ENCODE measurements around the gene SULT1C3.

The SULT1C3 gene

DNA sequence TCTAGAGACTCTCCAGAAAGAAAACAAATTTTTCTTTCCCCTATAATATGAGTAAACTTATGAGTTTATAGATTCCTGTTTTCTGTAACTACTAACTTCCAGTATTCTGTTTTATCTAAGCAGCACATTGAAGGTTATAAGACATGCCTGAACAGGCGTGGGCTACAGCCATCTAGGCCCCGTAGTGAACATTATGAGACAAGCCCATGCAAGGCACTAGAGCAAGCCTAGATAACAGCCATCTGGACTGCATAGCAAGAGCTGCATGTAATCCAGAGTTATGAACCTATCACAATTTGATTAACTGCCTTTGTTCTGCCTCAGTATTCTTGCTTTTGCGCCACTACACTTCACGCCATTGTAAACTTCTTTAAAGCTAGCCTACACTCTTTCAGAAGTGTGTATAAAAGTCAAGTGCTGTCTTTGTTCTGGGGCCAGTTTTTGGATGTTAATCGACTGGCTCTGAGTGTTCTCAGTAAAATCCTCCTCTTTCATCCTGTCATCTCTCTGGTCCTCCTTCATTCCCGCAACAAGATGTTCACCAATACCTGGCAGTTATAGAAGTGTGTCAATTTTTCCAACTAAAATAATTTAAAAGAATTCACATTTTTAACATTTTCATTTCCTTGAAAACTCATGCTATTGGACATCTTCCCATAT, 3.0 kb upstream of the SULT1C3 start:
- no peak for TF ChIP-seq ISL1 (CRISPR knock-in tag; IDR thresholded peaks at IDR 0.05)
- TF ChIP-seq, protein P1, sequence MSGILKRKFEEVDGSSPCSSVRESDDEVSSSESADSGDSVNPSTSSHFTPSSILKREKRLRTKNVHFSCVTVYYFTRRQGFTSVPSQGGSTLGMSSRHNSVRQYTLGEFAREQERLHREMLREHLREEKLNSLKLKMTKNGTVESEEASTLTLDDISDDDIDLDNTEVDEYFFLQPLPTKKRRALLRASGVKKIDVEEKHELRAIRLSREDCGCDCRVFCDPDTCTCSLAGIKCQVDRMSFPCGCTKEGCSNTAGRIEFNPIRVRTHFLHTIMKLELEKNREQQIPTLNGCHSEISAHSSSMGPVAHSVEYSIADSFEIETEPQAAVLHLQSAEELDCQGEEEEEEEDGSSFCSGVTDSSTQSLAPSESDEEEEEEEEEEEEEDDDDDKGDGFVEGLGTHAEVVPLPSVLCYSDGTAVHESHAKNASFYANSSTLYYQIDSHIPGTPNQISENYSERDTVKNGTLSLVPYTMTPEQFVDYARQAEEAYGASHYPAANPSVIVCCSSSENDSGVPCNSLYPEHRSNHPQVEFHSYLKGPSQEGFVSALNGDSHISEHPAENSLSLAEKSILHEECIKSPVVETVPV (CRISPR knock-in tag; IDR thresholded peaks at IDR 0.05): no peak
- TF ChIP-seq ZFP3 (CRISPR knock-in tag; IDR thresholded peaks at IDR 0.05): no peak
- no peak for TF ChIP-seq TCF4 (CRISPR knock-in tag; IDR thresholded peaks at IDR 0.05; ENCODE audit: borderline replicate concordance)
- no peak for TF ChIP-seq SNAI2 (CRISPR knock-in tag; IDR thresholded peaks at IDR 0.05)
- TF ChIP-seq OSR1 (CRISPR knock-in tag; IDR thresholded peaks at IDR 0.05): no peak
- TF ChIP-seq ZC3H10 (CRISPR knock-in tag; IDR thresholded peaks at IDR 0.05): no peak
- TF ChIP-seq RARB (CRISPR knock-in tag; IDR thresholded peaks at IDR 0.05): no peak
- no peak for TF ChIP-seq BACH2 (CRISPR knock-in tag; IDR thresholded peaks at IDR 0.05; ENCODE audit: borderline replicate concordance)
- no peak for TF ChIP-seq GLIS3 (CRISPR knock-in tag; IDR thresholded peaks at IDR 0.05)
- no peak for TF ChIP-seq PPARA (CRISPR knock-in tag; IDR thresholded peaks at IDR 0.05; ENCODE audit: borderline replicate concordance)
- no peak for TF ChIP-seq ZNF70 (CRISPR knock-in tag; IDR thresholded peaks at IDR 0.05)
- TF ChIP-seq TOX (CRISPR knock-in tag; IDR thresholded peaks at IDR 0.05; ENCODE audit: borderline replicate concordance): no peak
- TF ChIP-seq, protein P2, sequence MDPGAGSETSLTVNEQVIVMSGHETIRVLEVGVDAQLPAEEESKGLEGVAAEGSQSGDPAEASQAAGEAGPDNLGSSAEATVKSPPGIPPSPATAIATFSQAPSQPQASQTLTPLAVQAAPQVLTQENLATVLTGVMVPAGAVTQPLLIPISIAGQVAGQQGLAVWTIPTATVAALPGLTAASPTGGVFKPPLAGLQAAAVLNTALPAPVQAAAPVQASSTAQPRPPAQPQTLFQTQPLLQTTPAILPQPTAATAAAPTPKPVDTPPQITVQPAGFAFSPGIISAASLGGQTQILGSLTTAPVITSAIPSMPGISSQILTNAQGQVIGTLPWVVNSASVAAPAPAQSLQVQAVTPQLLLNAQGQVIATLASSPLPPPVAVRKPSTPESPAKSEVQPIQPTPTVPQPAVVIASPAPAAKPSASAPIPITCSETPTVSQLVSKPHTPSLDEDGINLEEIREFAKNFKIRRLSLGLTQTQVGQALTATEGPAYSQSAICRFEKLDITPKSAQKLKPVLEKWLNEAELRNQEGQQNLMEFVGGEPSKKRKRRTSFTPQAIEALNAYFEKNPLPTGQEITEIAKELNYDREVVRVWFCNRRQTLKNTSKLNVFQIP (CRISPR knock-in tag; IDR thresholded peaks at IDR 0.05; ENCODE audit: borderline replicate concordance, low read depth): no peak
- TF ChIP-seq, protein P3, sequence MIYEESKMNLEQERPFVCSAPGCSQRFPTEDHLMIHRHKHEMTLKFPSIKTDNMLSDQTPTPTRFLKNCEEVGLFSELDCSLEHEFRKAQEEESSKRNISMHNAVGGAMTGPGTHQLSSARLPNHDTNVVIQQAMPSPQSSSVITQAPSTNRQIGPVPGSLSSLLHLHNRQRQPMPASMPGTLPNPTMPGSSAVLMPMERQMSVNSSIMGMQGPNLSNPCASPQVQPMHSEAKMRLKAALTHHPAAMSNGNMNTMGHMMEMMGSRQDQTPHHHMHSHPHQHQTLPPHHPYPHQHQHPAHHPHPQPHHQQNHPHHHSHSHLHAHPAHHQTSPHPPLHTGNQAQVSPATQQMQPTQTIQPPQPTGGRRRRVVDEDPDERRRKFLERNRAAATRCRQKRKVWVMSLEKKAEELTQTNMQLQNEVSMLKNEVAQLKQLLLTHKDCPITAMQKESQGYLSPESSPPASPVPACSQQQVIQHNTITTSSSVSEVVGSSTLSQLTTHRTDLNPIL (CRISPR knock-in tag; IDR thresholded peaks at IDR 0.05; ENCODE audit: low read depth): no peak
- TF ChIP-seq, protein P4, sequence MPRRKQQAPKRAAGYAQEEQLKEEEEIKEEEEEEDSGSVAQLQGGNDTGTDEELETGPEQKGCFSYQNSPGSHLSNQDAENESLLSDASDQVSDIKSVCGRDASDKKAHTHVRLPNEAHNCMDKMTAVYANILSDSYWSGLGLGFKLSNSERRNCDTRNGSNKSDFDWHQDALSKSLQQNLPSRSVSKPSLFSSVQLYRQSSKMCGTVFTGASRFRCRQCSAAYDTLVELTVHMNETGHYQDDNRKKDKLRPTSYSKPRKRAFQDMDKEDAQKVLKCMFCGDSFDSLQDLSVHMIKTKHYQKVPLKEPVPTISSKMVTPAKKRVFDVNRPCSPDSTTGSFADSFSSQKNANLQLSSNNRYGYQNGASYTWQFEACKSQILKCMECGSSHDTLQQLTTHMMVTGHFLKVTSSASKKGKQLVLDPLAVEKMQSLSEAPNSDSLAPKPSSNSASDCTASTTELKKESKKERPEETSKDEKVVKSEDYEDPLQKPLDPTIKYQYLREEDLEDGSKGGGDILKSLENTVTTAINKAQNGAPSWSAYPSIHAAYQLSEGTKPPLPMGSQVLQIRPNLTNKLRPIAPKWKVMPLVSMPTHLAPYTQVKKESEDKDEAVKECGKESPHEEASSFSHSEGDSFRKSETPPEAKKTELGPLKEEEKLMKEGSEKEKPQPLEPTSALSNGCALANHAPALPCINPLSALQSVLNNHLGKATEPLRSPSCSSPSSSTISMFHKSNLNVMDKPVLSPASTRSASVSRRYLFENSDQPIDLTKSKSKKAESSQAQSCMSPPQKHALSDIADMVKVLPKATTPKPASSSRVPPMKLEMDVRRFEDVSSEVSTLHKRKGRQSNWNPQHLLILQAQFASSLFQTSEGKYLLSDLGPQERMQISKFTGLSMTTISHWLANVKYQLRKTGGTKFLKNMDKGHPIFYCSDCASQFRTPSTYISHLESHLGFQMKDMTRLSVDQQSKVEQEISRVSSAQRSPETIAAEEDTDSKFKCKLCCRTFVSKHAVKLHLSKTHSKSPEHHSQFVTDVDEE (CRISPR knock-in tag; IDR thresholded peaks at IDR 0.05): no peak
- TF ChIP-seq, protein P5, sequence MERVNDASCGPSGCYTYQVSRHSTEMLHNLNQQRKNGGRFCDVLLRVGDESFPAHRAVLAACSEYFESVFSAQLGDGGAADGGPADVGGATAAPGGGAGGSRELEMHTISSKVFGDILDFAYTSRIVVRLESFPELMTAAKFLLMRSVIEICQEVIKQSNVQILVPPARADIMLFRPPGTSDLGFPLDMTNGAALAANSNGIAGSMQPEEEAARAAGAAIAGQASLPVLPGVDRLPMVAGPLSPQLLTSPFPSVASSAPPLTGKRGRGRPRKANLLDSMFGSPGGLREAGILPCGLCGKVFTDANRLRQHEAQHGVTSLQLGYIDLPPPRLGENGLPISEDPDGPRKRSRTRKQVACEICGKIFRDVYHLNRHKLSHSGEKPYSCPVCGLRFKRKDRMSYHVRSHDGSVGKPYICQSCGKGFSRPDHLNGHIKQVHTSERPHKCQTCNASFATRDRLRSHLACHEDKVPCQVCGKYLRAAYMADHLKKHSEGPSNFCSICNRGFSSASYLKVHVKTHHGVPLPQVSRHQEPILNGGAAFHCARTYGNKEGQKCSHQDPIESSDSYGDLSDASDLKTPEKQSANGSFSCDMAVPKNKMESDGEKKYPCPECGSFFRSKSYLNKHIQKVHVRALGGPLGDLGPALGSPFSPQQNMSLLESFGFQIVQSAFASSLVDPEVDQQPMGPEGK (CRISPR knock-in tag; IDR thresholded peaks at IDR 0.05; ENCODE audit: borderline replicate concordance): no peak
- no peak for TF ChIP-seq ARNTL (CRISPR knock-in tag; IDR thresholded peaks at IDR 0.05; ENCODE audit: borderline replicate concordance, low read depth)

DNA sequence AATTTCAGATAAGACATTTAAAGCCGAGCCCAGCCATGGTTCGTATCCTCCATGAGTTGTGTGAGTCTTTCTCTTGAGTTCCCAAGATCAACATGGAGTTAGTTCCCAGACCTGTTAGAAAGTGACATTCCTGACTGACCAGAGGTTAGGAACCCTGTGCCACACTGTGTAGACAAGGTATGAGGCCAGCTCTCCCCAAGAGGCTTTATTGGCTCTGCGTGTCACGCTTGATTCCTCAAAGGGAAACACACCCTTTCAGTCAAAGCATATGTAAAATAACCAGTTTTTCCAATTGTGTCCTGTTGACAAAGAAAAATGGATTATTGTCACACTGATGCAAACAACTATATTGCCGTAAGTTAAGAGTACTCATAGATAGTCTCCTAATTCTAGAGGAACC, 1.2 kb downstream of the SULT1C3 start:
- TF ChIP-seq, protein P2 (CRISPR knock-in tag; IDR thresholded peaks at IDR 0.05; ENCODE audit: borderline replicate concordance, low read depth): no peak
- TF ChIP-seq BACH2 (CRISPR knock-in tag; IDR thresholded peaks at IDR 0.05; ENCODE audit: borderline replicate concordance): no peak
- TF ChIP-seq OSR1 (CRISPR knock-in tag; IDR thresholded peaks at IDR 0.05): no peak
- TF ChIP-seq ESRRG (CRISPR knock-in tag; IDR thresholded peaks at IDR 0.05): no peak
- TF ChIP-seq PPARA (CRISPR knock-in tag; IDR thresholded peaks at IDR 0.05; ENCODE audit: borderline replicate concordance): no peak
- no peak for TF ChIP-seq SNAI2 (CRISPR knock-in tag; IDR thresholded peaks at IDR 0.05)
- ATAC-seq: no peak

More for the DNA sequence above, 3.0 kb upstream of the SULT1C3 start:
- no peak for ATAC-seq

All from SK-N-SH treated with all-trans-retinoic acid at 6 μM for 48 hours (cell line).